GM18909 (cell line): ENCODE results near the gene ADGRD1.
"Not testable (repeated sequence)": the region's sequence is repeated elsewhere in the genome, so short reads cannot be mapped to it uniquely, and the experiment has no call there.

Experiments
- ATAC-seq: cut with Tn5 transposase; IDR thresholded peaks from one replicate; pipeline ENCODE4 v1.9.1; 2021; ENCODE audit warnings: mild to moderate bottlenecking; ENCODE audit not compliant: unreplicated experiment, poor library complexity

Gene ADGRD1

GRCh38 chr12:131108177-131108955, 154.7 kb downstream of the ADGRD1 start:
- no peak for ATAC-seq

DNA sequence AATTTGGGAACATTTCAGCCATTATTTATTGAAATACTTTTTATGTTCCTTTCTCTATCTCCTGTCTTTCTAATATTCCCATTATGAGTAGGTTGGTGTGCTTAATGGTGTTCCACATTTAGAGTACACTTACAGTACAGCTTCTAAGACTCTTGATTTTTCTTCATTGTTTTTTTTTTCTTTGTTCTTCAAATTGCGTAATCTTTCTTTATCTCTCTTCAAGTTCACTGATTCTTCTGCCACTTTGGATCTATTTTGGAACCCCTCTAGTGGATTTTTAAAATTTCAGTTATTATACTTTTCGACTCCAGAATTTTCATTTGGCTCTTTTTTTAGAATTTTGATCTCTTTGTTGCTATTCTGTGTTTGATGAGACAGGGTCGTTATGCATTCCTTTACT, 157.7 kb downstream of the ADGRD1 start:
- ATAC-seq, result no peak

DNA sequence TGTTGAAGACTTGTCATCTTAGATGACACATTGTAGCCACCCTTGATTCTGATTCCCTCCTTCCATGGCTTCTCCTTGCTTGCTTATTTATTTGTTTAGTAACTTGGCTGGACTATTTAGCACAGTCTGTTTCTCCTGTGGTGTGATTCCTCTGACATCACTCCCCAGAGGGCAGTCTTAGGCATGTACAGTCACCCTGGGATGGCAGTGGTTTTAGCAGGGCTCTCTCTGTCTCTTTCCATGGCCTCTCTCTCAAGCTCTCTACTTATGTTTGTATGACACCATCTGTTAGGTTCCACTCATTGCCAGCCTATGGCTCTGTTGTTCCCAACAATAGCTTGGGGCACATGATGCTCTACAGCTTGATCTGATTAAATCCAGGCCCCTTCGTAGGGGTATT, 158.3 kb downstream of the ADGRD1 start:
- ATAC-seq, result no peak

DNA sequence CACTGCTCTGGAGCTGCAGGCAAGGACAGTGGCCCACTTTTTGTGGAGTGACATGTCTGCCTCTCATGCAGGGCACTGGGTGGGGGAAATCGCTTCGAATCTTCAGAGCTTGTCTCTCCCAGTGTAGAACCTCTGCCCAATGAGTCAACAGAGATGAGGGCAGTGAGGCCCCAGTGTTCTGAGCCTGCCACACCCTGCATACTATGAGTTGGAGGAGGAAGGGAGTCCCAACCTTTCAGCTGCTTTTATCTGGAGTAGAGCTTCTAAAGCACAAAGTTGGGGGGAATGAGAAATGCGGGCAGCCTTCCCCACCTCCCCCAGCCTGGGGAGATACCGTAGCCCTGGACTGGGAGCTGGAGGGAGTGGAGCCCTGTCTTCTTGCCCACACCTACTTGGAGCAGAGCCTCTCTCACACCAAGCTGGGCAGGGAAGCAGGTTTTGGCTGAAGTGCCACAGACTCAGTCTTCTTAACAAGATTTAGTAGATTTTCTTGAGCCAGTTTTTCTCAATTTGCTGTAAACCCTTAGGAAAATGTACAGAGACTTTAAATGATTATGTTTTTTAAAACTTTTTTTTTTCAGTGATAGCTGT, 159.1 kb downstream of the ADGRD1 start:
- ATAC-seq, result no peak

- no peak for ATAC-seq
Observed at GRCh38 chr12:131113568-131114270, 160.0 kb downstream of the ADGRD1 start.

DNA sequence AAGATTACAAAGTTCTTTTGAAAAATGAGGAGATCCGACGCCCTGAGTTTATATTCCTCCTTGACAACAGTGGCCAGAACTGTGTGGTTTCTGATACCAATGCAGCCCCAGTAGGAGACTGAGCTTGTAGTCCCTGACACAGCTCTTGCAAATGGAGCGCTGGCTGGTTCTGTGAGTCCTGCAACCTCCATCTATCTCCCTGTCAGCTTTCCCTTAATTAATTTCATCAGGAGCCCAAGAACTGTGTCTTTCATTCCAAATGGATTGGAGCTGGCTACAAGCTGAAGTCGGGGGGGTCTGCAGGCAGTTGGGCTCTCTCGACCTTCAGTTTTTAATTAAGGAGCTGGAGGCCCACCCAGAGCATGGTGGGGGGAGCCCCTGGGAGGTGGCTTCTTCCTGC, 160.6 kb downstream of the ADGRD1 start:
- ATAC-seq, result no peak

DNA sequence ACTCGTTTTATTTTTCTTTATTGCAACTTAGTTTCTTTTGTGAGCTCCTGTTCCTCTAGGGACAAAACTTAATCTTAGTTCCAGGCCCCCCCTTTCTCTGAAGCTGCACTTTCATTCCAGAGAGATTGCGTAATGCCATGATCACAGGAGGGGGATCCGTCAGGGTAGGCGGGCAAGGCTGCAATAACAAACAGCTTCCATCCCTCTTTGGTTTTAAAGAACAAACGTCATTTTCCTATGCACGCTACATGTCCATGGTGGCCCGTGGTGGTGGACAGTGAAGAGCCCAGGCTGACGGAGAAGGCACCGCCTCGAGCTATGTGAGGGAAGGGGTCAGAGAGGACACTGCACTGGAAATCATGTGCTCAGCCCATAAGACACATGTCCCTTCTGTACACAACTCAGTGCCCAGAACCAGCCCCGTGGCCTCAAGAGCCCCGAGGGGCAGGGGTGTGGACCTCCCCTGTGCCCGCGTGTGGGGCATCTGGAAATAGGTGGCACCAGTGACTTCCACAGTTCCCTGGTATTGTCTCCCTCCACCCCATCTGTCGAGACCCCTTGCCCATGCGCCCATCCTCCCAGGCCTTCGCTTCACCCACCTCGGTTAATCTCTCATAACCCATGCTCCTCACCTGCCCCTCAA, 161.4 kb downstream of the ADGRD1 start:
- ATAC-seq, result no peak

DNA sequence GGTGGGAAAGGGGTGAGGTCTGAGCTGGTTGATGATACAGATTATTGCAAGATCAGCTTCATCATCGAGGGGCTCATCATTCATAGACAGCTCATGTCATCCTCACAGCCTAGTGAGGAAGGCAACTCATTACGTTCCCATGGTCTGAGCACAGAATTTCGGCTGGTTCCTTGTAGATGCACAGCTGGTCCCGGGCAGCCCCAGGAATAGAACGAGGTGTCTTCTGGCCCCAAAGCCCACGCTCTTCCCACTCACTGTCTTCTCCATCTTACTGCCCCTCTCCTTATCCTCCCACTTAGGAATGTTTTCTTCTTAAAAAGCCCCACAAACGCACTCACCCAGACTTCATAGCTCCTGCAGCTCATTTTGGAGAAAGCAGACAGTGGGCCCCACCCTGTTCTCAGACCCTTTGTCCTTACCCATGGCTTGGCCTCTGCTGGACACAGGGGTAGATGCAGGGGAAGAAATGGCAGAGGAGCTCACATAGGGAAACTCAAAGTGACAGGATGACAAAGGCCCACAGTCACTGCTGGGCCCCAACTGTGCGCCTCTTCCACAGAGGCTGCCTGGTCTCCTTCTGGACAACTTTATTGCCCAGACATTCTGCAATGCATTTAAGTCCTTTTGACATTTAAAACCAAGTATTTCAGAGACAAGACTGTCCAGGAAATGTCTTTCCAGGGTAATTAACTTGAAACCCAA, 162.2 kb downstream of the ADGRD1 start:
- ATAC-seq, result no peak

DNA sequence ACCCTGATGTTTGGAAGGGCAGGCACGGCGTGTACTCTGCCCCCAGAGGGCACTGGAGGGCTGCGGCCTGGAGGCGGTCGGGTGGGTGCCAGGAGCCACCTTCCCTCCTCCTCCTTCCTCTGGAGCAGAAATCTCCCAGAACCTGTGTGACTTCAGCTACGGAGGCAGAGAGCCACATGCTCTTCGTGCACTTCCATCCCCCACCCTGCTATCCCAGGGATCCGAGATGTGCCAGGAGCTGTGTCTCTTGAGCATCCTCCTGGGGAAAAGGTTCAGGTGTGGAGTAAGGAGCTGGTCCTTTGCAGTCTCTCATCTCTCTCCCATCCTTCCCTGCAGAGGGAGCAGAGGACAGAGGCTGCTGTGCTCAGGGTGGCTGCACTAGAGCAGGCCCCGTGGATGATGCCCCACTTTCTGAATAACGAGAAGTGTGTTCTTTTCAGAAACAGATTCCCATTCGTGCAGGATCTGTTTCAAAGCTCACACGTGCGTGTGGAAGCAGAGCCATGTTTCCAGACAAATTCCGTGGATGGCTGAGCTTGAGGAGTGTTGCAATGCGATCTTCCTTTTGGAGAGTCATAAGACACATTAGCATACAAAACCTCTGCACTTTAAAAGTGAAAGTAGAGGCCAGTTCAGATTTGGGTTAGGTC, 162.9 kb downstream of the ADGRD1 start:
- ATAC-seq, result no peak

DNA sequence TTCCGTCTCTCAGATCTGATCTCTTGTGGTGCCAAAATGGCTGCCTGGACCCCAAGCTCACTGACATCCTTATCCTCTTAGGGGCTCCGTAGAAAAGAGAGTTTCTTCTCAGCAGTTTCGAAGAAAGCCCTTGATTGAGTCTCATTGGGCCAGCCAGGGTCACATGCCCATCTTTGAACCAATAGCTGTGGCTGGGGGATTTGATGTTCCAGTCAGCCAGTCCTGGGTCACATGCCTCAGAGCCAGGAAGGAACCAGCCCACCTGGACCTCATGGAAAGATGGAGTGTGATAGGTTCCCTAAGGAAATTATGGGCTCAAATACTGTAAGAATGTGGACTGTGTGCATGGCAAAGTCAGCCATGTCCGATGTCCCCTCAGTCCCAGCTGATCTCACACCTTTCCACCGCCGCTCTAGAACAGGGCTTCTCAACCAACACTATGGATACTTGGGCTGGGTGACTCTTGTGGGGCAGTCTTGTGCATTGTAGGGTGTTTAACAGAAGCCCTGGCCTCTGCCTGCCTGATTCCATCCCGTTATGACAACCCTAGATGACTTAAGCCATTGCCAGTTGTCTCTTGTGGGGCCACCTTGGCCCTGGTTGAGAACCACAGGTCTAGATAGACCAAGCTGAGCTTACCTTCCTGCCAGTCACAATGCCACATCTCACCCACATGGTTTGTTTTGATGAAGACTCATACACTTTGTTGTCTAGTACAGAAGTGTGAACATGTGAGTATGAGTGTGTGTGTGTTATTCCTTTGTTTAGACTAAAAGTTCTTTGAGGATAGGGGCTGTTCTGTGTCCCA, 163.9 kb downstream of the ADGRD1 start:
- no peak for ATAC-seq

DNA sequence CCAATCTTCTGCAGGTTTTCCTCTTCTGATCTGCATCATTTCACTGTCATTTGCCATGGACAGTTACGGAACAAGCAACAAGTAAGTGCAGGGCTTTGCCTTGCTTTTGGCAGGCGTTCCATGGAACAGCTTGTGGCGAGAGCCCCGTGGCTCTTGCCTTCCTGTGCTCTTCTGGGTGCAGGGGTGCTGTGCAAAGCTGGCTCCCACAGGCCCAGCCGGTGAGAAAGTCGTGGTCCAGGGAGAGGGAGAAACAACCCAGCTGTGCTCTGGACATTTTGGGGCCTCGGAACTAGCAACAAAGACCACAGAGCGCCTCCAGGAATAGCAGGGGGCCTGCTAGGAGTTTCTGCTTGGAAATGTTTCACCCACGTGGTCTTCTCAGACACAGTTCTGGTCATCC, 164.7 kb downstream of the ADGRD1 start:
- ATAC-seq, result no peak

GRCh38 chr12:131119345-131119744, 165.6 kb downstream of the ADGRD1 start:
- not testable (repeated sequence) for ATAC-seq

- no peak for ATAC-seq
Observed at GRCh38 chr12:131119936-131120335, 166.2 kb downstream of the ADGRD1 start.

- ATAC-seq, result no peak
Observed at GRCh38 chr12:131120831-131121271, 167.1 kb downstream of the ADGRD1 start.

DNA sequence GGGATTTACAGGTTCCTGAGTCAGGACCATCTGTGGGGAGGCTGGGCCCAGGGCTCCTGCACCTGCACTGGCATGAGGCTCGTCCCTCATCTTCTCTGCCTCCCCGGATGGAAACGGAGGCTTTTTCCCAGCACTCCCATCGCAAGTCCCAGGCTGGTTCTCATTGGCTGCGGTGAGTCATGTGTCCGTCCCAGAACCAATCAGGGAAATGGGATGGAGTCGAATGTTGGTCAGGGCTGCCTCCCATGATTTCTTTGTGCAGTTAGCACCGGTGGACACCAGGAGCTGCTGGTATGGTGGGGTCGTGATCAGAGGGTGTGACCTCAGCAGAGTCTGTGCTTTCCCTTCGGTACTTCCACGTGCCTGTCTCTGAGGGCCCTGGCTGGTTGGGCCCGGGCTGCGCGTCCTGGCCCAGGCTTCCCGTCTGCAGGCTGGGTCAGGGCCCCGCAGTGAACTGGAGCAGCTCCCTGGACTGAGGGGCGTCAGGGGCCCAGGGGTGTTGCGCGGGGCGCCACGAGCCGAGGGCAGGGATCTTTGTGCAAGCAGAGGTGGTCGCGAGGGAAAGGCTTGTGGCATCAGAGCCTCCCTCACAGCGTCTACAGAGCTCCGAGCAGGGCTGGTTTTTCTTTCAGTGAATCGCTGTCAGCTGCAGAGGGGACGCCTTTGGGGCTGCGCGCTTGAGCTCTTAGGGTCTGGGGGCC, 168.1 kb downstream of the ADGRD1 start:
- no peak for ATAC-seq

GRCh38 chr12:131122631-131123030, 168.9 kb downstream of the ADGRD1 start:
- ATAC-seq, result no peak

DNA sequence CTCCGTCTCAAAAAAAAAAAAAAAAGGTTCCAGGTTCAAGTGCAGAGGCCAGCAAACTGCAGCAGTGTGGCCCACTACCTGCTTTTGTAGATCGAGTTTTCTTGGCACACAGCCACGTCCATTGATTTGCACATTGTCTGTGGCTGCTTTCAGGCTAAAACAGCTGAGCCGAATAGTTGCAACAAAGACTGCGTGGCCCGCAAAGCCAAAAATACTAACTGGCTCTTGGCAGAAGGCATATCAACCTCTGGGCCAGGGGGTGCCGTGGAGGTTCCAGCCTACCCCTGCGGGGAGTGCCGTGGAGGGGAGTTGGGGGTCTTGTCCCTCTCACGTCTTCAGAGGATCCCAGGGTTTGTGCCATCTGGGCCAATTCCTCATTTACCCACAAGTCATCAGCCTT, 170.1 kb downstream of the ADGRD1 start:
- ATAC-seq, result no peak

GRCh38 chr12:131124487-131125280, 171.0 kb downstream of the ADGRD1 start:
- no peak for ATAC-seq
